ENCODE results near the gene NT5DC2.
"Not testable (repeated sequence)": the region's sequence is repeated elsewhere in the genome, so short reads cannot be mapped to it uniquely, and the experiment has no call there.

NT5DC2 gene

DNA sequence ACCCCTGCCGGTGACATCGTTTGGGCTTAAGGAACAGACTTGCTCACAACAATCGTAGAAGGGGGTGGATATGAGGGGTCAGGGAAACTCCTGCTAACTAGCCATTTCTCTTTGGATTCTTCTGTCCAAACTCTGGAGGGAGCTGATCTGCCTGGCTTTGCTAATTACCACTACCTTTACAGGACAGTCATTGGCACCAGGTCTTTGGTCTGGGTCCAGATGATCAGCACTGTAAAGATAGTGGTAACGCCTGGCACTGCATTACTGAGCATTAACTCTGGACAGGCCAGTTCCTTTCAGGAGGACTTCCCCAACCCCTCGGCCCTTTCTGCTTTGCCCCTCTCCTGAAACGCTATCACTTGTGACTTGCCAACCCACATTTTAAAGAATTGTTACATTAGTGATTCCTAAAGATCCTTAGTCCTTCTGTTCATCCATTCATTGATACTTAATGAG, 3.5 kb upstream of the NT5DC2 start:
- no peak for DNase-seq

DNA sequence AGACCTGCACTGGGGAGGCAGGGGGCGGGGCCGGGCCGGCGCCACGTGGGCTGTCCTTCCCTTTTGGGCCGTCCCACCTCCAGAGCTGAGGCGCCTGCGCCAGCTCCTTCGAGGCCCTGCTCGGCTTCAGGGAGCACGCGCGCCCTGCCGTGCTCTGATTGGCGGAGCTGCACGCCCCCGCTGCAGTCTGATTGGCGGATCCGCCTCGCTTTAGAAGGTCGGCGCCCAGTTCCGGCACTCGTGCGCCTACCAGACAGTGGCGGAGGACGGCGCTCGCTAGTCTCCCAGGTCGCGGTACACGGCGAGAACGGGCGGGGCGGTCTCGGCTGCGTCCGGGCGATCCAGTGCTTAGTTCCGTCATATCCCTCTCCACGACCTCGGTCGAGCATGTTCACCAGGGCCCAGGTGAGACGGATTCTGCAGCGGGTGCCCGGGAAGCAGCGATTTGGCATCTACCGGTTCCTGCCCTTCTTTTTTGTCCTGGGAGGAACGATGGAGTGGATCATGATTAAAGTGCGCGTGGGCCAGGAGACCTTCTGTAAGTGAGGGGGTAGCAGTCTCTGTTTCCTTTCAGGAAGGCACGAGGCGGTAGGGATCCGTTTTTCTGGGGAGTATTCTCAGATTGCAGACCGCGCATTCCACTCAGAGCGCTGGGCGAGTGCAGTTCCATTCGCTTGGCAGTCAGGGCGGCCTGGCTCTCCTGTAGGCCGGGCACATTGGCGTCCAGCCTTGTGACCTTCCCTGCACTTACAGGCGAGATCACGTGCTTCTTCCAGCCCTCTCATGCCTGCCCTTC, 2.9 kb upstream of the NT5DC2 start, which contains the start of gene UQCC5:
TSS of gene UQCC5 (plus strand) at position 237 of the 796 bp plus-strand sequence. CDS start at position 388, 151 bp downstream.
- peak; percentile 98 for DNase-seq

DNA sequence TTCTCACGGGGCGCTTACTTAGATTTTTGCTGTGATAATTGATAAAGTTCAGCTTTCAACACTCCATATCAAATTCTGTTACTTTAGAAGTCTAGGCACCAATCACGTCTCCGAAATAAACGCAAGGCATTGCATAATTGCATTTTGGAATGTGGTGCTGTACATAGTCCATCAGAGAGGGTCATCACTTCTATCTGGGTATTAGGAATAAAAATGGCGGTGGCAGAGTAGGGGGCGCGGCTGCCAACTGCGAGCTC, 2.4 kb upstream of the NT5DC2 start:
- DNase-seq, result no peak

DNA sequence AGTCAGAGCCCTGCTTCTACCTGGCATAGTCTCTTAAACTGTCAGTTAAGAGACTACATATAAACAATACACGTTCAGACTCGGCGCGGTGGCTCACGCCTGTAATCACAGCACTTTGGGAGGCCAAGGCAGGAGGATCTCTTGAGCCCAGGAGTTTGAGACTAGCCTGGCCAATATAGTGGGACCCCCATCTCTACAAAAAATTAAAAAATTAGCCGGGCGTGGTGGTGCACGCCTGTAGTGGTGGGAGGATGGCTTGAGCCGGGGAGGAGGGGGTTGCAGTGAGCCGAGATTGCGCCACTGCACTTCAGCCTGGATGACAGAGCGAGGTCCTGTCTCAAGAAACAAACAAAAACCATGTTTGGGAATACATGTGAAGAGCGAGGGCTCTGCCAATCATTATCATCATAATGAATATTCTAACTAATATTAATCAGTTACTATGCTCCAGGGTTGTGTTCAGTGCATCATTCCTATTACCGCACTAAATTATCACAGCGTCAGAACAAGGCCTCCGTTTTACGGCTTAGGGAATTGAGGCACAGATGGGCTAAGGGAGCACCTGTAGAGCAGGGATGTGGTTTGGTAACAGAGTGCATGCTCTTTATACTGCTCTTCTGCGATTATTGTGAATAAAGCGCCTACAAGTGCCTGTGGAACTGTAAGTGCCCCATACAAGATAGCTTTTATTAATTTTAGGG, 1.9 kb upstream of the NT5DC2 start:
- DNase-seq, result no peak

DNA sequence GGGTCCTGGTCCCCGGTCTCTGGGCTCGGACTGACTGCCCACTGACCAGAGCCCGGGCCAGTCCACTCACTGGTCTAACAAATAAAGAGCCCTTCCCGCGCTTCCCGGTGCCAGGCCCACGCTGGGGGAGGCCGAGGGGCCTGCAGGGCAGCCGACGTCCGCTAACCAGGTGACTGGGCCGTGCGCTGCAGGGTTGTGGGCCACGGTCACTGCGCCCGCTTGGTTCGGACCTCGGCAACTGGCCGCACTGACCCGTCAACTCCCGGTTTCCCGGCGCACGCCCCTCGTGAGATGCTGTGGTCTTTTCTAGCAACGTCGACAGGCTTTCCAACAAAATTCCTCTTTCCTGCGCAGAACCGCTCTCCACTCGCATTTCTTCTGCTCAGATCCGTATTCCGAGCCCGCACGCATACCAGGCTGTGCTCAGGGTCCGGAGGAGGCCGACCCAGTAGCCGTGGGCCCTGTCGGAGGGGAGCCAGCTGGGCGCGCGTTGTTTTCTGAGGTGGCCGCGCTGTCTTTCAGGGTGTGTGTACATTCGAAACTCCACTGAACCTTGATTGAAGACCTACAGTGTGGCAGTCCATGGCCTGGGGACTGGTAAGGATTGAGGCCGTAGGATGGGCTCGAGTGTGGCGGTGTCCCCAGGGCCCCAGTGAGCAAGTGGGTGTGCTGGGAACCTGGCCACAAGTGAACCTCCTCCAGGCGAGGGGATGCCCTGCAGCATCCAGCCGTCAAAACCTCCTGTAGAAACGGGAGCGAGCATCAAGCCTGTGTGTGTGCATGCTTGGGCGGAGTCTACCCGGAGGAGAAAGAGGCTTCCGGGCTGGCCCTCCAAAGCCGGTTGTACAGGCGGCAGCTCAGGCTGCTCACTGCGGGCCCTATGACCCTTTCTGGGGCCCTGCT, 875 bp upstream of the NT5DC2 start:
- no peak for DNase-seq

DNA sequence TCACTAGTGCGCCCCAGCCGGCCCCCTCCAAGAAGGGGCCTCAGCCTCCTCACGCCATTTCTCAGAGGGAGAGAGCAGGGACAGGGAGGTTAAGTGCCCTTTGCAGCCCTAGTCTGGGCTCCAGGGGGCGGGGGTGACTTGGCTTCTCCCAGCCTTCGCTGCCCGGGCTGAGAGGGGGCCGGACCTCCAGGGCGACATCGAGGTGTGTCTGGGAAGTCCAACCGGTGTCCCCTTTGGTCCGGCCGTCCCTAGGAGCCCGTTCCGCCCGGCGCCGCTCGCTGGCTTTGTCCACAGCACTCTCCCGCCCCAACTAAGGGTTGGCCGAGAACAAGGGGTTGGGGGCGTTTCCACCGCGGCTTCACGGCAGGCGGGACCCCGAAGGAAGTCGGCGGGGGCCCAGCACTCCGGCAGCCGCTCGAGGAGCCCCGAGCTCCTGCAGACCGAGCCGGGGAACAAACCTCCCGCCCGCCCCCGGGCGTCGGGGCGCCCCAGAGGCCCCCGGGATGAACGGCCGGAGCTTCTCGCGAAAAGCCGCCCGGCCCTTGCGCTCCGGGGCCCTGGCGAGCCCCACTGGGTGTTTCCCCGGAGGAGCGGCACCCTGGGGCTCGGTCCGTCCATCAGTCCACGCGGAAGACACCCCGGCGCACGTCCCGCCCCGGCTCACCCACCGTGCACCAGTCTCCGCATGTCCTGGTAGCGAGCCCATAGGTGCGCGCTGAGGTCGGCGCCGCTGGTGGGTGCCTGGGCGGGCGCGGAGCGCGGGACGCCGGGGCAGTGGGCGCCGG, 627 bp downstream of the NT5DC2 start:
- DNase-seq, result no peak

DNA sequence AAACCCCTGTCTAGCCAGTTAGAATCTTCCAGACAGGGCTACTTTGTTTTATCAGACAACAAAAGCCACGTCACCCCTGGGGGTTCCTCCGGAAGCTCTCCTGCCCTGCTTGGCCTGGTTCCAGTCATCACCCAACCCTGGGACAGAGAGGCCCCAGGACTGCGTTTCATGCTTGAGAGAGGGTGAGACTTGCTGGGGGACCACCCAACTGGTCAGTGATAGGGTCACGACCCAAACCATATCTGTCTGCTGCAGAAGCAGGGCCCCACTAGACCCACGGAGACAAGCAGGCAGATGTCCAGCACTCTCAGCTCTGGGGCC, 1.2 kb downstream of the NT5DC2 start:
- peak; percentile 25 for DNase-seq

DNA sequence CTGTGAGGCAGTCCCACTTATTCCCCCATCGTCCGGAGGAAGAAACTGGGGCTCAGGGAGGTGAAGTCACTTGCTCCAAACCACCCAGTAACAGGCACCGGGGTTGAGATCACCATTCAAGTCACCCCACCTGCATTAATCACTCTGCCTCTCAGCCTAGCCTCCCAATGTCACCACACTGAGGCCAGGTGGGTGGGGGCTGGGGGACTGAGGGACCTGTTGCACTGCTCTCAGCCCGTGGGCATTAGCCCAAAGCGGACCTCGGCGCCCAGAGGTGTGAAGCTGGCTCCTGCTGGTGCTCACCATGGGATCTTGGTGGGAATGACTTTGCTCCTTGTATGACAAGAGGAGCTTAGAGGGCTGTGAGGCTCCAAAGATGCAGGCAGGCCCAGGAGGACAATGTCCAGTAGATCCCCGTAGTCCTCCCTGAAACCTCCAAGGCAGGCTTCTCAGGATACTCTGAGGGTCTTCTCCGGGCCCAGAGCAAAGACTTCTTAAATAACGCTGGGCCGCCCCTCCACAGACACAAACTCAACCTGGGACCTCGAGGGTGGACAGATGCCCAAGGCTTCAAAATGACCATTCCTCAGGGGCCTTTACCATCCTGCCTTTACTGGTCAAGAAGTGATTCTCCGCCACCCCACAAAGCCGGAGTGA, 1.7 kb downstream of the NT5DC2 start:
- no peak for DNase-seq

DNA sequence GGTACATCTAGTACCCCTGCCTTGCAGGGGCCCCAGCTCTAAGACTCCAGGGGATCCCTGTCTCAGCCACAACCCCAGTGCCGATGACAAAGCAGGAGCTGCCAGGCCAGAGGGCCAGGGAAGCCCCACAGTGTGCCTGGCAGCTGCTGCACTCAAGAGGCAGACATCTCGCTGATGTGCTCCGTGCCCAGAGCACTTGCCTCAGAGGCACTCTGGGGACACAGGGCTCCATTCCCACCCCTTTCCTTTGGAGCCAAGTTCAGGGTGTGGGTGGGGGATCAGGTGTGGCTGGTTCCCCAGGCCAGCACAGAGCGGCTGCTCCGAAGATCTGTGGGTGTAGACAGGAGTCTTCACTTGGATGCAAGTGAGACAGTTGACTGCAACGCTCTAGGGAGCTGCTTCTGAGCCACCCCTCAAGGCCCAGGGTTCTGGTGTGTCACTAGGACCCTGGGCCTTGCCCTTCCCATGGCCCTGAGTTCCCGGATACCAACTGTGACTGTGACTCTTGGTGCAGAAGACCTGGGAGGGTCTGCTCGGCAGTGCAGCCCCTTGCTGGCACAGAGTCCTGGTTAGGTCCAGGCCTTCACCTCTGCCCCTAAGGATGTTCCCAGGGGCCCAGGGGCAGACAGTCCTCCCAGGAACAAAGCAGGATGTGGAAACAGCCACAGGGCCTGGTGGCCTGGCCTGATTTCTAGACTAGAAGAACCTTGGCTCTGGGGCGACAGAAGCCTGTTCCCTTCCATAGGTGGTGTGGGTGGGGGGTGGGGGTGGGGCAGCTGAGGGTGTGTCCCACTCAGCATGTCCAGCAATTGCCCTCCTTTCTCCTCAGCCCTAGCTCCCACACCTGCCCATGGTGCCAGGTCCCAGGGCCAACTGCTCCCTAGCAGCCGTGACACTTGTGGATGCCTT, 2.5 kb downstream of the NT5DC2 start:
- no peak for DNase-seq

DNA sequence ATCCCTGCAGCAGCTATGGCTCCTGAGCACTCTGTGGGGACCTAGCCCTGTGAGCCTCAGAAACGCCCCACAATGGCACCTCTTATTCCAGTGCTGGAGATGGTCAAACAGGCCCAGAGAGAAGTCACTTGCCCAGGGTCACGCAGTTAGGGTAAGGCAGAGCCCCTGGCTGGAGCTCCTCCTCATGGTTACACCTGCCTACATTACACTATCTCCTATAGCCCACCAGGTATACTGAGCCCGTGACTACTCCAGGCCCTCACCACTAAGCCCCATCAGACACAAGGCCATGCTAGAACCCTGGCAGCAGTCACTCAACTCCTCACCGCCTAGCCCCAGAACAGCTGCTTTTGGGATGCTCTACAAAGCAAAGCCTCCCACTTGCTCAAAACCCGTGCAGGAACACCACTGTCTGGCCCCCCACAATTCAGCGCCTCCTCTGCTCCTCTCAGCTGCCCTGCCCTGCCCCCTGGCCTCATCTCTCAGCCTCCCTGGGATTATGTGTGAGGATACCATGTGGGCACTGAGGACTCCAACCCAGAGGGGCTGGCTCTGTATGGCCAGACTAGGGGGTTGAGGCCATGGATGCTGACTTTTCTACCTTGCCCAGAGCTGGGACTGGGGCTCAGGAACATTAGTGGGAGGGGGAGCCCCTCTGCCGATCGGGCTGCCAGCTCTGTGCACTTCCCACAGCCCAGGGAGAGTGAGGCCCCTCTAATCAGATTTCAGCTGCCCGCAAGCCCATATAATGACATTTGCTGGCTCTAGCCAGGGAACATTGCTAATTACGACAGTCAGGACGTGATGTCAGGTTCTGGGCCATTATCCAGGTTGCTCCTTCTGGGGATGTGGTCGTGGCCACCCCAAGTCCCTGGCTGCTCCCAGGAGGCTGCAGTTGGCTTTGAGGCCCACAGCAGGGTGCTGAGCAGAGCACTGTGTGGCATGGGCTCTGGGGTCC, 4.0 kb downstream of the NT5DC2 start:
- DNase-seq, result no peak

DNA sequence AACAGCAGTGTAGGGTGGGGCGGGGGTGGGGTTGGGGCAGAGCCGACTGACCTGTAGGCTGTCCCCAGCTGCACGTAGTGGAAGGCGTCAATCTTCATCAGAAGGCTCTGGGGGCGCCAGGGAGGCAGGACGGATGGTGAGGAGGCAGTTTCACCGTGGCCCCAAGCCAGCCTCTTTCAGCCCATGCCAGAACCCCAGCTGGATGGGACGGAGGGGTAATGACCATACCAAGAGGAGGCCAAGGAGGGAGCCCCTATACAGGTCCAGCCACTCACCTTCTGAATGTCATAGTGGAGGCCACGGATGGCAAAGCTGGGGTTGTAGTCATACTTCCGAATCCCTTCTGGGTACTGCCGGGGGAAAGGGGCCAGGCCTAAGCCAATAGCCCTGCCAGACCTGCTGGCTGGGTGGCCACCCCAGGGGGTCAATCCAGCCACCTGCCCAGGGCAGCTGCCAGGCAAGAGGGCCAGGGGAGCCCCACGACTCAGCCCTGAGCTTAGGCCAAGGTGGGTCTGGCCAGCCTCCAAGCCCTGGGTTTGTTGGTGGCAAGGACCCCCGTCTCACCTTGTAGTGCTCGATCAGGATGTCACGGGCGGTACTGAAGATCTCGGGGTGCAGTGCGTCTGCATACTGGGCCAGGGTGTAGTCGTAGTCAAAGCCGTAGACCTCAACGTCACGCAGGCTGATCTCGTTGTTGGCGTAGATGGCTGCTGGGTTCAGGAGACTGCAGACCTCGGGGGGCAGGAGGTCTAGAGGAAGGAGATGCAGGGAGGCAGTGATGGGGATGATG, 4.9 kb downstream of the NT5DC2 start:
- no peak for DNase-seq

DNA sequence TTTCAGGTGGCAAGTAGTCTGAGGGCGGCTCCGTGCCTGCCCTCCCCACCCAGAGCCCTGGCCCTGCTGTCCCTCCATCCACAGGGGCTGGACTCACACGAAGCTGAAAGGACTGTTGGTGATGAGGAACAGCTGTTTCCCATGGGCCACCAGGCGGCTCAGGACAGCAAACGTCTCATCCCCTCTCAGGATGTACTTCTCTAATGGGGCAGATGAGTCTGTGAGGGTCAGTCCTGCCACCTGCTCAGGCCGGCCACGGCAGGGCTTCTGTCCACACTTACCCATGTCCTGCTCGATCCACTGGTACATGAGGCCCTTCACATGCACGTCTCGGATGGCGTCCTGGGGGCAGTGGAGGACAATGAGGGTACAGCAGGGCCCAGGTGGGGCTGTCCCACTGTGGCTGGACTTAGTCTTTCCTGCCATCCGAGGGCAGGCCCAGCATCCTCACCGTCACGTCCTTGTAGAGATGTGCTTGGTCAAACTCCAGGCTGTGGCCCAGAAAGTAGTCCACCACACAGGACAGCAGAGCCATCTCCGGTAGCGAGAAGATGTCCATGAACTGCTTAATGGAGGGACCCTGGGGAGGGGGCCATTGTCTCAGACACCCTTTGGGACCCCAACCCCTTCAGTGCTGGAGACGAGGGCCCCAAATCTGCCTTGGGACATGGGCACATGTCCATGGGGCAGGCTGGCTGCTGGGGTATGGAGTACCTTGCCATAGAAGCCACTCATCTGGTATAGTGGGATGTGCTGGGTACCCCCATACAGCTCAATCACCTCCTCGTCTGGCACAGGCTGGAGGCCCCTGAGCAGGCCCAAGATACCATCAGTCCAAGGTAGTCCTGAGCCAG, 5.7 kb downstream of the NT5DC2 start:
- DNase-seq, result no peak

DNA sequence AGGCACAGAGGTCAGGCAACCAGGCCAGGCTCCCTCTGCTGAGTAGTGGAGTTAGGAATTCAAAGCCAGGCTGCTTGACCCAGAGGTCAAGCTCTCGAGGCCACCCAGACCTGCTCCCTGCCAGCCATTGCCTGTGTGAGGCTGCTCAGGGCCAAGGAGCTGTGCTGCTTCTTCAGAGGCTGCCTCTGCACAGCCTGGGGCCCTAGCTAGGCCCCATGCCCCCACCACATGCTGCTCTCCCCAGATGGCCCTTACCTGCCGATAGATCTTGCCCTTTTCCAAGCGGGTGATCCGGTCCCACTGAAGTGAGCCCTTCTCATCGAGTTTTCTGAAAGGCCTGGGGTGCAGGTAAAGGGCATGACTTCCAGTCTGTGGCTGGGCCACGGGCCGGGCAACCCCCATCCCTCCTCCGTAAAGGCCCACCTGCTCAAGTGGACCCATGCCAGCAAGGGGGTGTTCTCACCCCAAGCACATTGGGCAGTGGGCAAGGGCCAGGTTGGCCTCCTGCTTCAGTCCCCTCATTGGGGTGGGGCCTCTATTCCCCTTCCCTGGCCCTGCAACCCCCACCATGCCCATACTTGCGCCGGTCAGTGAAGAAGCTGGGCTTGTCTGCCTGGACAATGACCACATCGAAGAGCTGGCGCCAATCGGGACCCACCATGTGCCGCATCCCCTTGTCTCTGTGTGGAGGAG, 6.5 kb downstream of the NT5DC2 start:
- DNase-seq, result no peak

DNA sequence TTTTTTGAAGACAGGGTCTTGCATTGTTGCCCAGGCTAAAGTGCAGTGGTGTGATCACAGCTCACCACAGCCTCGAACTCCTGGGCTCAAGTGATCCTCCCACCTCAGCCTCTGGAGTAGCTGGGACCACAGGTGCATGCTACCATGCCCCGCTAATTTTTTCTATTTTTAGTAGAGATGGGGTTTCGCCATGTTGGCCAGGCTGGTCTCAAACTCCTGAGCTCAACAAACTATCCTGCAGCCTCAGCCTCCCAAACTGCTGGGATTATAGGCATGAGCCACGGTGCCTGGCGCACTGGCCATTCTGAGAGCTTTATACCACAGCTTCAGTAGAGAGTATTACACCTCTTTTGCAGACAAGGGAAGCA, 7.0 kb downstream of the NT5DC2 start:
- not testable (repeated sequence) for DNase-seq

DNA sequence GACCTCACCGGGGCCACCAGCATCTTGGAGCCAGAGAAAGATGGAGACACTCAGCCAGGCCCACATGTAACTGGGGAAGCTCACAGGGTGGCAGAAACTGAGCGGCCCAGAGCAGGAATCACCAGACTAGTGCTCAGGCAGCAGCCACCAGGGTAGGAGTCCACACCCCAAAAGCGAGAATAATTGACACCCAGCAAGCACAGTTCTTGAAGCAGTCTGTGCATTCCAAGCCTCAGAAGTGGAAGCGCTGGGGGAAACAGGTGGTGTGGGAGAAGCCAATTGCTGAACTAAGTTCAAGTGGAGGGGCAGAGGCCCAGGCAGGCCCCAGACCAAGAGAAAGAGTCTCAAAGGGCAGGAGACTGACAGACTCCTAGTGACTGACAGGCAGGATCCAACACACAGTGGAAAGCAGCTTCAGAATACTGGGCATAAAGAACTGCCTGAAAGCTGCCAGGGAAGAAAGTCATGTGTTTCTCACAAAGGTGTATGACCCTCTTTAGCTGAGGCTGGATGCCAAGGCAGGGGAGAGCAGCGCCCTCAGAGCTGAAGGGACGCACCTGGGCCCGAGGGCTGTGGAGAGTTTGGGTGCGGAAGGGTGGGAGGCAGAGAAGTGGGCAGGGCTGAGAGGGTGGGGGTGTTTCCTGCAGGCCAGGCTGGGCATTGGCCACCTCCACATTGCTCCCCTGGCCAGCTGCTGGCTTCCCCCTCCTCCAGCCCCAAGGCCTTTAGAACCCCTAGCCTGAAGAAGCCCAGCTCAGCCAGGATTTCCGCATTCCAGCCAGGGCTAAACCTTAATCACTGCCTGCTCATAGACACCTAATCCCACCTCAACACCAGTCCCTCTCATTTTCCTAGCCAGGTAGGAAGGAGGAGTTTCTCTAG, 7.7 kb downstream of the NT5DC2 start:
- no peak for DNase-seq

Data from CD4-positive, alpha-beta T cell treated with Interleukin-10 for 1 hour (primary cell).